ENCODE data around the gene TMEM109. TPM values are rescaled to one million over a fixed set of nuclear protein-coding genes. Genes with fewer than 3 reads are reported as not detected.
"Not testable (repeated sequence)": the region's sequence is repeated elsewhere in the genome, so short reads cannot be mapped to it uniquely, and the experiment has no call there.

The TMEM109 gene
- total and polyA plus RNA-seq, 8 donors = 82.9 to 130 (median 92.7) TPM

DNA sequence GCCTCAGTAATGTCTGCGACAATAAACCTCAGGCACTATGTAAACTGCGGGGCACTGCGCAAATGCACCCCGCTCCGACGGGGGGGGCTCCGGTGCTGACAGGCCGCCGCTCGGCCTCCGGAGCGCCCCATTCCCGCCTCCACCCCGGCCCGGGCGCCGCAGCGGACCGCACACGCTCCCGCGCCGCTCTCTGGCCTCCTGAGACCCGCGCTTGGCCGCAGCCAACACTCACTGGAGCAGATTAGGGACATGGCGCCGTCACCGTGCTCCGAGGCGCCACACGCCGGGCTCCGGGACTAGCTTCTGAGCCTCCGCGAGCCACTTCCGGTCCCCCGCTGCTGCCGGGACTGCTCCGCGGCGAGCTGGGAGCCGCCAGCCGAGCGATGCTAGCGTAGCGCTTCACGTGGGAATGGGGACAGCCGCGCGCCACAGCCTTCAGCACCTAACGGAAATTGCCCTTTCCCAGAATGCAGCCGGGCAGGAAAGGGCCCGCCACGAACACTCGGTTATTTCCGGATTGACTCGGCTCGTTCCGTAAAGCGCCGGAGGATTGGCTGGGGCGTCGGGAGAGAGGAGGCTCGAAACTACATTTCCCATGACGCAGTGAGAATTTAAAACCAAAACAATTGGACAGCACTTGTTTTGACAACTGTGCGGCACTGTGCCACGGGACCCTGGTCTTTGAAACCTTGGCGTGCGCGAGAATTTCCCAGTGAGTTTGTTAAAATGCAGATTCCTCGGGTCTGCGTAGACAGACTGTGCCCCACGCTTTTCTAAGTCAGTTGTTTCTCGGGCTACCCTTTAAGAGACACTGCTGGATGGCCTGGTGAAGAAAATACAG, 7.6 kb upstream of the TMEM109 start, which contains the start of gene PRPF19:
PRPF19 (minus strand) TSS at position 454 of the 841 bp plus-strand sequence; CDS start at position 251, 203 bp downstream.
- H3K4me1 ChIP-seq = peaks cover 0 to 41% of the 10 kb centered on the region in 2 donors
- H3K27me3 ChIP-seq = no peaks in the 10 kb centered on the region
- ATAC-seq (peak; percentile 98), DNase-seq (peak; percentile 95 to 97 (median 96))
- H3K4me3 ChIP-seq = peak within 1 kb of the TSS; percentile 71 to 92
- no peaks in the 10 kb centered on the region for H3K9me3 ChIP-seq
- peaks cover 0 to 25% of the 10 kb centered on the region in 2 donors for H3K36me3 ChIP-seq
- intact Hi-C loops (cut with DNase I) = no loop called here
- TF ChIP-seq, protein P1, sequence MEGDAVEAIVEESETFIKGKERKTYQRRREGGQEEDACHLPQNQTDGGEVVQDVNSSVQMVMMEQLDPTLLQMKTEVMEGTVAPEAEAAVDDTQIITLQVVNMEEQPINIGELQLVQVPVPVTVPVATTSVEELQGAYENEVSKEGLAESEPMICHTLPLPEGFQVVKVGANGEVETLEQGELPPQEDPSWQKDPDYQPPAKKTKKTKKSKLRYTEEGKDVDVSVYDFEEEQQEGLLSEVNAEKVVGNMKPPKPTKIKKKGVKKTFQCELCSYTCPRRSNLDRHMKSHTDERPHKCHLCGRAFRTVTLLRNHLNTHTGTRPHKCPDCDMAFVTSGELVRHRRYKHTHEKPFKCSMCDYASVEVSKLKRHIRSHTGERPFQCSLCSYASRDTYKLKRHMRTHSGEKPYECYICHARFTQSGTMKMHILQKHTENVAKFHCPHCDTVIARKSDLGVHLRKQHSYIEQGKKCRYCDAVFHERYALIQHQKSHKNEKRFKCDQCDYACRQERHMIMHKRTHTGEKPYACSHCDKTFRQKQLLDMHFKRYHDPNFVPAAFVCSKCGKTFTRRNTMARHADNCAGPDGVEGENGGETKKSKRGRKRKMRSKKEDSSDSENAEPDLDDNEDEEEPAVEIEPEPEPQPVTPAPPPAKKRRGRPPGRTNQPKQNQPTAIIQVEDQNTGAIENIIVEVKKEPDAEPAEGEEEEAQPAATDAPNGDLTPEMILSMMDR (IDR thresholded peaks at IDR 0.05) = no peak
- H3K27ac ChIP-seq = peak within 1 kb of the TSS; percentile 83 to 90

GRCh38 chr11:60908803-60909202, 5.2 kb upstream of the TMEM109 start:
- ATAC-seq (no peak), DNase-seq (no peak)
- Histone ChIP-seq H3K27me3 (no peaks in the 10 kb centered on the region), H3K36me3 (no peaks in the 10 kb centered on the region), H3K27ac (no peak overlapping the region), H3K4me1 (peaks cover 6 to 52% of the 10 kb centered on the region in 2 donors), H3K9me3 (no peaks in the 10 kb centered on the region), H3K4me3 (no peak overlapping the region)
- TF ChIP-seq, protein P1 (IDR thresholded peaks at IDR 0.05) = no peak
- intact Hi-C loops (cut with DNase I) = no loop called here

DNA sequence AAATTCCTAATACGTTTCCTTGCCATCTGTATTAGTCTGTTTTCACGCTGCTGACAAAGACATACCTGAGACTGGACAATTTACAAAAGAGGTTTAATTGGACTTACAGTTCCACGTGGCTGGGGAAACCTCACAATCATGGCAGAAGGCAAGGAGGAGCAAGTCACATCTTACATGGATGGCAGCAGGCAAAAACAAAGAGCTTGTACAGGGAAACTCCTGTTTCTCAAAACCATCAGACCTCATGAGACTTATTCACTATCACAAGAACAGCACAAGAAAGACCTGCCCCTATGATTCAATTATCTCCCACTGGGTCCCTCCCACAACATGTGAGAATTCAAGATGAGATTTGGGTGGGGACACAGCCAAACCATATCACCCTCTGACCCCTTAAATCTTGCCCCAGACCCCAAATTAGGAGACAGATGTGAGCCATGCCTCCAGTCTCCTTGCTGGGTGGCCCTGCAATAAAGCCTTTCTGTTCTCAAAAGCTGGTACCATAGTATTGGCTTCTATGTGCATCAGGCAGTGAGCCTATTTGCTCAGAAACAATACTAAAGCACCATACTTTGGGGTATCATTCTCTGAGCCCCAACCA, 4.2 kb upstream of the TMEM109 start:
- intact Hi-C loops (cut with DNase I); ATAC-seq: not testable (repeated sequence)
- H3K4me1 ChIP-seq = peaks cover 6 to 42% of the 10 kb centered on the region in 2 donors

GRCh38 chr11:60910281-60910687, 3.7 kb upstream of the TMEM109 start:
- Histone ChIP-seq H3K27me3 (no peaks in the 10 kb centered on the region), H3K36me3 (no peaks in the 10 kb centered on the region), H3K4me3 (no peak overlapping the region), H3K9me3 (no peaks in the 10 kb centered on the region), H3K27ac (peak overlapping the region in 1 of 2 donors; percentile 21), H3K4me1 (peaks cover 6 to 42% of the 10 kb centered on the region in 2 donors)
- intact Hi-C loops (cut with DNase I) = no loop called here
- no peak for ATAC-seq
- peak in 1 of 4 donors; percentile 53 for DNase-seq
- TF ChIP-seq, protein P1 (IDR thresholded peaks at IDR 0.05) = no peak

More for the DNA sequence above, 4.2 kb upstream of the TMEM109 start:
- not testable (repeated sequence) for H3K4me3 ChIP-seq, DNase-seq, H3K27ac ChIP-seq, H3K36me3 ChIP-seq, H3K9me3 ChIP-seq, H3K27me3 ChIP-seq

- Histone ChIP-seq H3K4me1 (peaks cover 10 to 42% of the 10 kb centered on the region in 2 donors), H3K36me3 (no peaks in the 10 kb centered on the region), H3K27ac (peak overlapping the region in 1 of 2 donors; percentile 21), H3K4me3 (no peak overlapping the region), H3K9me3 (no peaks in the 10 kb centered on the region), H3K27me3 (no peaks in the 10 kb centered on the region)
- intact Hi-C loops (cut with DNase I) = no loop called here
- no peak for DNase-seq
- TF ChIP-seq, protein P1 (IDR thresholded peaks at IDR 0.05) = no peak
- no peak for ATAC-seq
Measured at GRCh38 chr11:60910711-60911380, 3.1 kb upstream of the TMEM109 start.

All from left lung (tissue), 10 donors.